GM12878 (cell line): ENCODE measurements around the gene CHST2. TPM values are rescaled to one million over a fixed set of nuclear protein-coding genes. Genes with fewer than 3 reads are reported as not detected.

Source experiments
- CHD2 ChIP-seq: IDR thresholded peaks from 2 replicates; pipeline ENCODE4 v1.6.1; 2011; ENCODE audit warnings: low read depth, low read length, improper control_type of control experiment, borderline replicate concordance
- DPF2 ChIP-seq: fragments of 450-650 bp; IDR thresholded peaks from 2 replicates; pipeline ENCODE4 v1.6.1; 2017; ENCODE audit warnings: mild to moderate bottlenecking
- EED ChIP-seq: sonication (generic); IDR thresholded peaks from 2 replicates; pipeline ENCODE4 v1.6.1; 2016; ENCODE audit warnings: antibody characterized with exemption, low read depth
- FOXM1 ChIP-seq: IDR thresholded peaks from 2 replicates; pipeline ENCODE4 v1.6.1; 2012; ENCODE audit warnings: low read depth, mild to moderate bottlenecking, inconsistent platforms, low read length, moderate library complexity
- LARP7 ChIP-seq: fragments of 450-650 bp; IDR thresholded peaks from 2 replicates; pipeline ENCODE4 v1.6.1; 2017; ENCODE audit warnings: mild to moderate bottlenecking
- NR2F1 ChIP-seq: fragments of 450-650 bp; conservative IDR thresholded peaks from 2 replicates; pipeline ENCODE4 v1.6.1; 2017; ENCODE audit warnings: mild to moderate bottlenecking
- PAX5 ChIP-seq: IDR thresholded peaks from 2 replicates; pipeline ENCODE4 v1.6.1; 2011; ENCODE audit warnings: low read depth, low read length, borderline replicate concordance
- POLR2AphosphoS2 ChIP-seq: IDR thresholded peaks from 2 replicates; pipeline ENCODE4 v1.6.1; 2011; ENCODE audit warnings: low read depth, mild to moderate bottlenecking, low read length, improper control_type of control experiment, moderate library complexity
- RB1 ChIP-seq: fragments of 450-650 bp; formaldehyde crosslinking; IDR thresholded peaks from 2 replicates; pipeline ENCODE4 v1.6.1; 2017; ENCODE audit warnings: mild to moderate bottlenecking, borderline replicate concordance
- RUNX3 ChIP-seq: IDR thresholded peaks from 2 replicates; pipeline ENCODE4 v1.6.1; 2012; ENCODE audit warnings: low read length, inconsistent platforms
- ZBTB33 ChIP-seq: fragments of 450-650 bp; IDR thresholded peaks from 2 replicates; pipeline ENCODE4 v1.6.1; 2017; ENCODE audit warnings: mild to moderate bottlenecking
- ZNF592 ChIP-seq: fragments of 450-650 bp; IDR thresholded peaks from 2 replicates; pipeline ENCODE4 v1.6.1; 2017; ENCODE audit warnings: mild to moderate bottlenecking, moderate library complexity
- ZNF687 ChIP-seq: fragments of 450-650 bp; IDR thresholded peaks from 2 replicates; pipeline ENCODE4 v1.6.1; 2017; ENCODE audit warnings: mild to moderate bottlenecking, moderate library complexity
- polyA plus RNA-seq, 11 experiments: library from polyadenylated mRNA; depleted of rRNA in 4 of 11; unstranded in 6 of 11; stranded (reverse) in 5 of 11; fragments of >200 nt; fragmentation: Nextera tagmentation in 4 of 11; fragmentation: Illumina TruSeq in 1 of 11; extraction: Ambion mirVana in 4 of 11; extraction: Trizol in 1 of 11; gene quantifications; 1 replicate in 1 of 11; 2 replicates in 10 of 11; pipeline versions ENCODE4 v1.2.1 to v1.2.3, GENCODE V29; 2011 to 2016; ENCODE audit warnings: inconsistent platforms in 2 of 11, missing spikeins in 2 of 11, low read depth in 1 of 11
- total RNA-seq, 4 experiments: library from RNA; depleted of rRNA in 3 of 4; stranded (reverse); fragments of >200 nt in 3 of 4; fragmentation: Illumina TruSeq in 1 of 4; extraction: Trizol in 1 of 4; gene quantifications; 2 replicates each; pipeline versions ENCODE4 v1.2.1 to v1.2.3, GENCODE V29; 2013 to 2021
- TF ChIP-seq, protein P1 (sequence below): fragments of 450-650 bp; IDR thresholded peaks from 2 replicates; pipeline ENCODE4 v1.6.1; 2016; ENCODE audit warnings: mild to moderate bottlenecking, moderate library complexity, borderline replicate concordance

The CHST2 gene
- total and polyA plus RNA-seq, 10 of the 15 experiments (the other 5 are each of a cell fraction or from before 2014, with no cell fraction given): 1.6 to 37.2 (median 8.8) TPM

GRCh38 chr3:143119009-143119914 lies at the start of gene CHST2 (continued):
- TF ChIP-seq FOXM1 (no peak), POLR2AphosphoS2 (no peak), ZBTB33 (no peak), NR2F1 (peak; percentile 89), RUNX3 (peak; percentile 17; the same call in 1 of the 2 replicates), CHD2 (0 out of 2 replicates have a peak, but pooled peaks have one; percentile 34), EED (no peak; the same call in 1 of the 2 replicates), DPF2 (peak; percentile 13; the same call in 1 of the 2 replicates), ZNF687 (no peak; the same call in 1 of the 2 replicates), ZNF592 (no peak), PAX5 (peak; percentile 6; the same call in 1 of the 2 replicates), LARP7 (0 out of 2 replicates have a peak, but pooled peaks have one; percentile 33), RB1 (0 out of 2 replicates have a peak, but pooled peaks have one; percentile 33)
- TF ChIP-seq, protein P1, sequence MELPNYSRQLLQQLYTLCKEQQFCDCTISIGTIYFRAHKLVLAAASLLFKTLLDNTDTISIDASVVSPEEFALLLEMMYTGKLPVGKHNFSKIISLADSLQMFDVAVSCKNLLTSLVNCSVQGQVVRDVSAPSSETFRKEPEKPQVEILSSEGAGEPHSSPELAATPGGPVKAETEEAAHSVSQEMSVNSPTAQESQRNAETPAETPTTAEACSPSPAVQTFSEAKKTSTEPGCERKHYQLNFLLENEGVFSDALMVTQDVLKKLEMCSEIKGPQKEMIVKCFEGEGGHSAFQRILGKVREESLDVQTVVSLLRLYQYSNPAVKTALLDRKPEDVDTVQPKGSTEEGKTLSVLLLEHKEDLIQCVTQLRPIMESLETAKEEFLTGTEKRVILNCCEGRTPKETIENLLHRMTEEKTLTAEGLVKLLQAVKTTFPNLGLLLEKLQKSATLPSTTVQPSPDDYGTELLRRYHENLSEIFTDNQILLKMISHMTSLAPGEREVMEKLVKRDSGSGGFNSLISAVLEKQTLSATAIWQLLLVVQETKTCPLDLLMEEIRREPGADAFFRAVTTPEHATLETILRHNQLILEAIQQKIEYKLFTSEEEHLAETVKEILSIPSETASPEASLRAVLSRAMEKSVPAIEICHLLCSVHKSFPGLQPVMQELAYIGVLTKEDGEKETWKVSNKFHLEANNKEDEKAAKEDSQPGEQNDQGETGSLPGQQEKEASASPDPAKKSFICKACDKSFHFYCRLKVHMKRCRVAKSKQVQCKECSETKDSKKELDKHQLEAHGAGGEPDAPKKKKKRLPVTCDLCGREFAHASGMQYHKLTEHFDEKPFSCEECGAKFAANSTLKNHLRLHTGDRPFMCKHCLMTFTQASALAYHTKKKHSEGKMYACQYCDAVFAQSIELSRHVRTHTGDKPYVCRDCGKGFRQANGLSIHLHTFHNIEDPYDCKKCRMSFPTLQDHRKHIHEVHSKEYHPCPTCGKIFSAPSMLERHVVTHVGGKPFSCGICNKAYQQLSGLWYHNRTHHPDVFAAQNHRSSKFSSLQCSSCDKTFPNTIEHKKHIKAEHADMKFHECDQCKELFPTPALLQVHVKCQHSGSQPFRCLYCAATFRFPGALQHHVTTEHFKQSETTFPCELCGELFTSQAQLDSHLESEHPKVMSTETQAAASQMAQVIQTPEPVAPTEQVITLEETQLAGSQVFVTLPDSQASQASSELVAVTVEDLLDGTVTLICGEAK: no peak
